Endothelial cell (in vitro differentiated cells): ENCODE data around the gene DACT2. TPM values are rescaled to one million over a fixed set of nuclear protein-coding genes. Genes with fewer than 3 reads are reported as not detected.

Experiments used
- DNase-seq: peaks from one replicate; pipeline ENCODE4 v3.0.0; 2021; ENCODE audit warnings: low spot score
- H3K27ac Mint-ChIP-seq: one replicate; pipeline ENCODE4 v1.8.0; 2021; ENCODE audit warnings: mixed read lengths, inconsistent platforms; ENCODE audit not compliant: unreplicated experiment
- H3K27me3 Mint-ChIP-seq: one replicate; pipeline ENCODE4 v1.8.0; 2021; ENCODE audit warnings: mild to moderate bottlenecking, moderate library complexity, mixed read lengths, inconsistent platforms; ENCODE audit not compliant: unreplicated experiment
- H3K36me3 Mint-ChIP-seq: one replicate; pipeline ENCODE4 v1.8.0; 2021; ENCODE audit warnings: mild to moderate bottlenecking, low read depth, mixed read lengths, inconsistent platforms; ENCODE audit not compliant: unreplicated experiment
- H3K4me1 Mint-ChIP-seq: one replicate; pipeline ENCODE4 v1.8.0; 2021; ENCODE audit warnings: mild to moderate bottlenecking, mixed read lengths, inconsistent platforms; ENCODE audit not compliant: unreplicated experiment
- H3K4me3 Mint-ChIP-seq: one replicate; pipeline ENCODE4 v1.8.0; 2021; ENCODE audit warnings: mild to moderate bottlenecking, mixed read lengths, inconsistent platforms; ENCODE audit not compliant: unreplicated experiment
- H3K9me3 Mint-ChIP-seq: one replicate; pipeline ENCODE4 v1.8.0; 2021; ENCODE audit warnings: mixed read lengths, inconsistent platforms; ENCODE audit not compliant: unreplicated experiment
- CTCF ChIP-seq: fragments of 200-600 bp; sonication (generic); IDR thresholded peaks from one replicate; pipeline ENCODE4 v1.5.0; 2021; ENCODE audit warnings: antibody characterized with exemption; ENCODE audit not compliant: unreplicated experiment
- total RNA-seq: library from RNA; stranded (reverse); fragmentation: NEBNext Ultra II Directional; extraction: Animal tissue kit (Norgen Biotek cat#: 25700); gene quantifications from one replicate; pipeline ENCODE4 v1.2.1, GENCODE V29; 2021; ENCODE audit not compliant: unreplicated experiment

The DACT2 gene
- total RNA-seq, 1 donor from 2014 or later: 0.23 TPM

- peak overlapping the region; percentile 80 for H3K27ac Mint-ChIP-seq
- H3K4me3 Mint-ChIP-seq: peak overlapping the region; percentile 42
- peaks cover 9% of the 10 kb centered on the region for H3K27me3 Mint-ChIP-seq
- H3K9me3 Mint-ChIP-seq: peaks cover 4% of the 10 kb centered on the region
- no peak for DNase-seq
- H3K36me3 Mint-ChIP-seq: peaks cover 8% of the 10 kb centered on the region
- H3K4me1 Mint-ChIP-seq: peaks cover 29% of the 10 kb centered on the region
- TF ChIP-seq CTCF: no peak
Observed at GRCh38 chr6:168366473-168366872, 46.9 kb upstream of the DACT2 start.

- TF ChIP-seq CTCF: no peak
- H3K4me3 Mint-ChIP-seq: no peak overlapping the region
- peaks cover 4% of the 10 kb centered on the region for H3K9me3 Mint-ChIP-seq
- peaks cover 8% of the 10 kb centered on the region for H3K27me3 Mint-ChIP-seq
- H3K27ac Mint-ChIP-seq: no peak overlapping the region
- DNase-seq: no peak
- peaks cover 29% of the 10 kb centered on the region for H3K4me1 Mint-ChIP-seq
- H3K36me3 Mint-ChIP-seq: peaks cover 8% of the 10 kb centered on the region
Observed at GRCh38 chr6:168365422-168366165, 46.0 kb upstream of the DACT2 start.

- Mint-ChIP-seq H3K4me3 (no peak overlapping the region), H3K4me1 (peaks cover 27% of the 10 kb centered on the region), H3K27me3 (peaks cover 7% of the 10 kb centered on the region), H3K9me3 (peaks cover 4% of the 10 kb centered on the region), H3K36me3 (peaks cover 8% of the 10 kb centered on the region), H3K27ac (no peak overlapping the region)
- no peak for TF ChIP-seq CTCF
- DNase-seq: no peak
Observed at GRCh38 chr6:168364793-168365421, 45.3 kb upstream of the DACT2 start.

GRCh38 chr6:168363811-168364792, 44.5 kb upstream of the DACT2 start:
- H3K27ac Mint-ChIP-seq: no peak overlapping the region
- H3K4me1 Mint-ChIP-seq: peaks cover 21% of the 10 kb centered on the region
- peaks cover 9% of the 10 kb centered on the region for H3K27me3 Mint-ChIP-seq
- peak overlapping the region; percentile 37 for H3K4me3 Mint-ChIP-seq
- TF ChIP-seq CTCF: no peak
- peaks cover 8% of the 10 kb centered on the region for H3K36me3 Mint-ChIP-seq
- peaks cover 4% of the 10 kb centered on the region for H3K9me3 Mint-ChIP-seq
- DNase-seq: no peak
